ENCODE results near the gene SLC25A22.

DNA sequence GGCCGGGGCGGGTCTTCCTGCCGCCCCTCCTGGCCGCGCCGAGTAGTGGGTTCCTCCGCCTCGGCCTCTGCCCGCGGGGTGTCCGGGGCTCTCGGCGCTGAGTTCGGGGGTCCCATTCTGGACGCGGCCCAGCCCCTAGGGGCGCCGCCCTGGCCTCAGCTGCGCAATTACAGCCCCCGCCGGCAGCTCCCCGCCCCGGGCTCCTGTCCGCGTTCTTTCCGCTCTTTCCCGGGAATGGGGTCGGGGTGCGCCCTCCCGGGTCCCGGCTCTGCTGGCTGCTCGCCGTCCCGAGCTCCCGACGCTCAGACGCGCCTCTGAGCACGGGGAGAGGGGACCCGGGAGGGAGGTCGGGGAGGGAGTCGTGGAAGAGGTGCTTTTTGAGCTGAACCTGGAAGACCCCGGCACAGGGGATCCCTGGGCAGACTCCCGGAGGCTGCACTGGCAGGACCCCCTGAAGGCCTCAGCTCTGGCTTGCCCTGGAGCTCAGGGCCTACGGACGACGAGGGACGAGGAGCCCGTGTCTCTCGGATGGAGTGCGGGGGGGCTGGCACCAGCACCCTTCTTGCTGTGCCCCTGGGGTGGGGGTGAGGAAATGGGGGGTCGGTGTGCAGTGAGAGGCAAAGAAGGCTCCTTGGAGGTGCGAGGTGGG, 45.1 kb upstream of the SLC25A22 start:
- TF ChIP-seq, protein P1, sequence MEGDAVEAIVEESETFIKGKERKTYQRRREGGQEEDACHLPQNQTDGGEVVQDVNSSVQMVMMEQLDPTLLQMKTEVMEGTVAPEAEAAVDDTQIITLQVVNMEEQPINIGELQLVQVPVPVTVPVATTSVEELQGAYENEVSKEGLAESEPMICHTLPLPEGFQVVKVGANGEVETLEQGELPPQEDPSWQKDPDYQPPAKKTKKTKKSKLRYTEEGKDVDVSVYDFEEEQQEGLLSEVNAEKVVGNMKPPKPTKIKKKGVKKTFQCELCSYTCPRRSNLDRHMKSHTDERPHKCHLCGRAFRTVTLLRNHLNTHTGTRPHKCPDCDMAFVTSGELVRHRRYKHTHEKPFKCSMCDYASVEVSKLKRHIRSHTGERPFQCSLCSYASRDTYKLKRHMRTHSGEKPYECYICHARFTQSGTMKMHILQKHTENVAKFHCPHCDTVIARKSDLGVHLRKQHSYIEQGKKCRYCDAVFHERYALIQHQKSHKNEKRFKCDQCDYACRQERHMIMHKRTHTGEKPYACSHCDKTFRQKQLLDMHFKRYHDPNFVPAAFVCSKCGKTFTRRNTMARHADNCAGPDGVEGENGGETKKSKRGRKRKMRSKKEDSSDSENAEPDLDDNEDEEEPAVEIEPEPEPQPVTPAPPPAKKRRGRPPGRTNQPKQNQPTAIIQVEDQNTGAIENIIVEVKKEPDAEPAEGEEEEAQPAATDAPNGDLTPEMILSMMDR (IDR thresholded peaks at IDR 0.05; ENCODE audit: low read depth, low read length) = no peak
- TF ChIP-seq, protein P2, sequence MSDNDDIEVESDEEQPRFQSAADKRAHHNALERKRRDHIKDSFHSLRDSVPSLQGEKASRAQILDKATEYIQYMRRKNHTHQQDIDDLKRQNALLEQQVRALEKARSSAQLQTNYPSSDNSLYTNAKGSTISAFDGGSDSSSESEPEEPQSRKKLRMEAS (IDR thresholded peaks at IDR 0.05; ENCODE audit: low read depth, low read length) = no peak
